GM21515 (cell line): ENCODE data around the gene METTL24.
"Not testable (repeated sequence)": the region's sequence is repeated elsewhere in the genome, so short reads cannot be mapped to it uniquely, and the experiment has no call there.

Experiments used
- ATAC-seq: cut with Tn5 transposase; IDR thresholded peaks from one replicate; pipeline ENCODE4 v1.9.1; 2021; ENCODE audit not compliant: unreplicated experiment

The METTL24 gene

DNA sequence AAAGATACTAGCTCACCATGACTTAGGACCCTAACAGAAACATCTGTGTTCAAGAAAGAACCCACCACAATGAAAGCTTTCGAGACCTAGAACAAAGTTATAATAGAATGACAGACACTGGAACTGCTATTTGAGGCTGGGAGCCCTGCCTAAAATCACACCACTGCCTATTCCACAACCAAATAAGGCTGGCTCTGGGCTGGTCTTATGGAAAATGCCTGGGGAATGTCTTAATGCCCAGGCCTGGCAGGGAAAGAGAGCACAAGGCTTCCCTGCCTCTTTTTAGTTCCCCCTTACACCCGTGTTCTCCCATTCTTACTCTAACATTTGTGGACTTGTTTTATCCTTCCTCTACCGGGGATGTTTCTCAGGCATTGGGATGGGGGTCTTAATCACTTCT, 5.6 kb upstream of the METTL24 start:
- ATAC-seq, result no peak

DNA sequence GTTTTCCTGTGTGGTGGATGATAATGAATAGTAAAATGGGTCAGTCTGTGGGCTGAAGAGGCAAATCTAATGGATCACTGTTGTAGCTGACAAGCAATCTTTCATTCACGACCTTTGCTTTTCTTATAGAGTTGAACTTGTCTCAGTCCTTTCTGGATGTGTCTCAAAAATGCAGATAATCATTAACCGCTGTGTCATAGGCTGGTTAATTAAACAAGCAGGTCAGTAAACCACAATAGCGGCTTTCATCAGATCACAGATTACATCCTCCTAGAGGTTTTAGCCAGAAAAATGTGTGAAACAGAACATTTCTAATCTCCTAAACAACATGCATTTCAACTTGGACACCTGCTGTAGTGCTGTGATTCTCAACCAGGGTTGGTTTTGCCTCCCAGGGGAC, 2.5 kb upstream of the METTL24 start:
- ATAC-seq, result no peak

DNA sequence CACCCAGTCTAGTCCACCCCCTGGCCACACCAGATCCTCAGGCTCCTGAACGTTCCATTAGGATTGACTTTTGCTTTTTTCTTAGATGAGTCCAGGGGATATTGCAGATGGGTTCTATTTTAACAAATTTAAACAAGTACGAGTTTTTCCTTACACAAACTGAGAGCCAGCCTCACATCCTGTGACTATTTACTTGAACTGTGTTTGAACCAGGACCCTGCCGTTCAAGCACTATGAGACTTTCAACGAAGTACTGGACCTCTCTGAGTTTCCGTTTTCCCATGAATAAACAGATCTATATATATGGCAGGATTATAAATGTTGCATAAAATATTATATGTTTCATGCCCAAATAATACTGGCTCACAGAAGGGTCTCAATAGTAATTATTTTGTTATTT, 1.4 kb upstream of the METTL24 start:
- ATAC-seq, result no peak

DNA sequence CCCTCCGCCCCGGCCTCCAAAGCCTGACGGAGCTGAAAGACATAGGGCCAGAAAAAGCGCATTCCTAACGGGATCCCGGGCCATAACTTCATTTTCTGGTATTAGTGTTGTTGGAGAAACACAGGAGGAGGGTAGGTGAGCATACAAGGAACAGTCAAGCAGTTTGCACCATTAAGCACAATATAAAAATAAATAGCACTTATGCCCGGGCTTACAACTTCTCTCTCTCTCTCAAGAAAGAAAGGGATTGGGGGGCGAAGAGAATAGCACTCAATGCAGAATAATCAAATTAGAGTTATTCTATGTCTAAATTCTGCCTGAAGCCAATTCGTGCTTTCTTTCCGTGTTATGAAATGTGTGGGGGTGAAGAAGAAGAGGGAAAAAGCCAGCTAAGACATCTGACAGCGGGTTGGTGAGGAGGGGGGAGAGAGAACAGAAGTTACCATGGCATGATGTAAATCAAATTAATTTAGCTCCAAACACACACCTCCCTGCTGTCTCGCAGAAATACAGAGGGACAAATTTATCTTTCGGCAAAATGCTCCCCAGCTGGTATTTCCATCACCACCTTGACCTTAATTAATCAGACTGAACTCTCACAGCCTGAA, 508 bp upstream of the METTL24 start:
- no peak for ATAC-seq

DNA sequence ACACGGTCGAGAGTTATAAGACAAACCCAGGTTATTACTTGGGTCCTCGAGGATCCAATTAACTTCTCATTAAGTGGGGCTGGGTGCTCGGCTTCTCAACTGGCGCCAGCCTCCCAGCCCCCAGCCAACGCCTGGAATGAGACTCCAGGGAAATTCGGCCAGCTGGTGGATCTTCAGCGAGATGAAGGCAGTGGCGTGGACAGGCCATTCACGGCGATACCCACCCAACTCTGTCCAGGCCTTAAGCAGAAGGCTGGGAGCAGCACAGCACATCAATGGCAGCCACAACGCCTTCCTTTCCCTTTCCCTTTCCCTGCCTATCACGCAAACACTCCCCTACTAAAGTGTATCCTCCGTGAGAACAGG, 868 bp downstream of the METTL24 start:
- ATAC-seq, result no peak

DNA sequence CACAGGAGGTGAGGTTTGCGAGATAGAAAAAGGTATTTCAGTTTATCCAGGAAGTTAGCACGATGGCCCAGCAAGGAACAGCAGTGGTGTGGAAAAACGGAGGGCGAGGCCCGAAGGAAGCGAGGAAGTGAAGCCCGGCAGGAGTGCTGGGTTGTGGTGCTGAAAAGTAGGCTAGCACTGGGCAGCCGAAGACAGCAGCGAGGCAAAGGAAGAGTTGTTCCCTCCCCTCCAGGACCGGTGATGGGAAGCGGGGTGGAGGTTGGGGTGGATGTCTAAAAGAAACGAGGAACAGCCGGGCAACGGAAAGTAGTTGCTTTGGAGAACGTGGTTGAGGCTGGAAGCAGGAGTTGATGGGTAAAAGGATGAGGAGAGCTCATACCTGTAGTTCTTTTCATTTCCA, 1.4 kb downstream of the METTL24 start:
- ATAC-seq, result no peak

DNA sequence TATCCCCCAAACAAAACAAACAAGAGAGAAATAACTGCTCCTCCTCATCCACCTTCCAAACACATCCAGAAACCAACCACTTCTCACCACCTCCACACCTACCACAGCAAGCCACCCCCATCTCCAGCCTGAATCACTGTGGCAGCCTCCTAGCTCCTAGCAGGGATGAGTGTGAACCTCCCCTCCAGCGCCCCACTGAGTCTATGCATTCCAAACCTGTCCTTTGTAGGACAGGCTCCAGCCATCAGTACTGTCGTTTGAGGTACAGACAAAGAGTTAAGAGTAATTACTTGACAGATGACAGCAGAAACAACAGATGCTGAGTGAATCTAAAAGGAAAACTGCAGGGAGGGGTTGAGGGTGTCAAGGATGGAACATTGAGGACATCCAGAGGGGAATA, 2.4 kb downstream of the METTL24 start:
- ATAC-seq, result no peak

DNA sequence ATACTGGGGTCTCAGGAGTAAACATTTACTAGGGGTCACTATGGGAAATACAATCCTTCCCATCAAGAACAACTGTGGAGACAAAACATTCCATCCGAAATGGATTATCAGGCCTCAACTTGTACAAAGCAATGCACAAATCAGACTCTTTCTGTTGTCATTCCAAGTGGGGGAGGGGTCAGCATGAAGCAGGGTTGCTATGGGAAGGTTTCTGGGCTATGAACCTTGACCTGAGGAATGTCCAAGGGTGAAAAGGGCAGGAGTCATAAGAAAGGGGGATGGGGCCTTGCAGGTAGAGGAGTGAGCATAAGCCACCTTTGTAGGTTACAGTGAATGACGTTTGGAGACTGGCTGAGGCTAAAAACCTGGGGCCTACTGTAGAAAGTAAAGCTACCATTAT, 3.1 kb downstream of the METTL24 start:
- ATAC-seq, result no peak

DNA sequence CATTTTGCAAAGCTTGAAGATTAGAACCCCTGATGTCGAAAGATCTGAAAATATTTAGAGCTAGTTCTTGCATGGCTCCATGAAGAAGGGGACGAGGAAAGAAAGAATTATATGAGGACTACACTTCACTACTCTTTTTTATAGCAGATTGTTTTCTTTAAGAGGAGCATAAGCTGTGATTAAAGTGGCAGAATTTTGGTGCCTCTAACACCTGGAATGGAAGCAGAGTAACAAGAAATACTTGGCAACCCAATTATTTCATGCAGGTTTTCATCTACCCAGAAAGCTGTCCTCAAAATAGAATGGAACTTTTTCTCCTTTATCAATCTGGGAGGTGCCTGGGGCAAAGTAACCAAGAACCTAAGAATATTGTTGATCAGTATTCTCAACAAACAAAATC, 4.0 kb downstream of the METTL24 start:
- no peak for ATAC-seq

DNA sequence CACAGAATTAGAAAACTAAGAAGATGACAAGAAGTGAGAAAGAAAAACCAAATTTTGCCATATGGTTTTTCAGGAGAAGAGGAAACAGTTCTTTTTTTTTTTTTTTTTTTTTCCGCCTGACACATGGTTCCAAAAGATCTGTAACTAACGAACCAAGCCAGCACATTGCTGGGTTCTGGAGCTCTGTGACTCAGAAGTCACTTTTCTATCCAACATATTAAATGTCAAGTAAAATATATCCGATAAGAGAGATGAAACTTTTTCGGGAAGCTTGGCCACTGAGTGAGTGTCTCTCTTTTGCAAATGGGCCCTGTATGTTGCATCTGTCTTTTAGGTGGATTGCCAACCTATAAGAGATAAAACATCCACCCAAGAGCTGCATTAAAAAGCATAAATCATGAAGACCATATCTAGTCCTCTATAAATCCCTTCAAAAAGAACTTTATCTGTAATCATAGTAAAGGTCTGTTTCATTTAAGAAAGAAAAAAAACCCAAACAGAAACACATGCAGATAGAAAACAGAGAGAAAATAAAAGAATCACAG, 4.6 kb downstream of the METTL24 start:
- no peak for ATAC-seq

DNA sequence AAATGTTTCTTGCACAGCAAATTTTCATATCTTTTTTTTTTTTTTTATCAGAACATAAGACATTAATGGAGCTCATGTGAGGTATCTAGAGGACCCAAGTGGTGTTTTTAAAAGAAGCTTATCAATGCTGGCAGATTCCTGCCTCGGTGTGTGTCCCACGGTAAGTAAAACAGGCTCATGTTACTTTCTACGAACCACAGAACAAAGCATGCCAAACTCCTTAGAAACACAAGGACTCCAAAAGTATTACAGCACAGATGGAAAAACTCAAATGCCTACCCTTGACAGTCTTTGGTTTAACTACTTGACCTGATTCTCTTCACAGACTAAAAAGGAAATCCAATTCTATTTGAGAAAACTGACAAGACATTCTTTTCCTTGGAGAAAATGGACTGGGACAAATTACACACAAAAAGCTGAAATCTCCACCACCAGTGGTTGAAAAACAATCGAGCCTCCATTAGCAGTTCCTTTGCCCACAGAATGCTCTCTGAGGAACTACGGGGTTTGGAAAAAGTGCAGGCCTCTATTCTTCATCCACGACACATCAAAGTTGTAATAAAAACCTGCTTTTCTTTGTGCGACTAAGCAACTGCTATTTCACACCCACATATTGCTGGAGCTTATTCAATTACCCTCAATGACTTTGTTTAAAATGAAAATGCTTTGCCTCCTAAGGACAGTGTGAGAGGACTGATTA, 5.4 kb downstream of the METTL24 start:
- no peak for ATAC-seq

DNA sequence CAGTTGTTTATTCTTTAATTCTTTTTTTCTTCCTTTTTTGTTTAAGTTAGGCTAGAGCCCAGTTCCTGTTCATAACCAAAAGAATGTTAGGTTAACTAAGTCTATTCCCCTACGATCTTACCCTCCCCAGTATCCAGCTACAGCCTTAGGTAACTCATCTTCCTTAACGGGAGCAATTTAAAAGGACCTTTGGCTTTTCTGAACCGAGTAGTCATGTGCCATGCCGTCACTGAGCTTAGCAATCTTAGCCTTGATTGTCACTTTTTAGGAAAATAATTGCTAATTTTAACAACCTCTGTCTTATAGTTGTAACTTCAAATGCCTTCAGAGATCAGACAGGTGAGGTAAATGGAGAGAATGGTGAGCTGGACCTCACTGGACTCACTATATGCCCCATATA, 6.2 kb downstream of the METTL24 start:
- ATAC-seq, result no peak

DNA sequence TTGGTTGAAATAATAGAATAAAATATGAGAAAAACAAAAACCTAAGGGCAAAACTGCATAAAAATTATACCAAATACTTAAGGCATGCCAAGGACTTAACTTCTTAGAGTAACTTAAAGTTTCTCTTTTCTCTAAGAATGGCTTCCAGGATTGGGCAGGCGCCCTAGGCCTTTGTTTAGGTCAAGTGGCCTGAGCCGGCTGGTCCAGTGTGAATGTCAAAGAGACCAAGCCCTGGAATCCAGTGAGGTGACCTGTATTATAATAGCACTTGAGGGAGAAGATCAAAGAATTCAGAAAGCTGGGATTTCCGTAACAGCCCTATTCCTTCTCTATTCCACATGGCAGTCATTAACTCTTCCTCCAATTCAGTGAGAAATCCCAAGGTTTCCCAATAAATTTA, 6.6 kb downstream of the METTL24 start:
- ATAC-seq, result no peak

DNA sequence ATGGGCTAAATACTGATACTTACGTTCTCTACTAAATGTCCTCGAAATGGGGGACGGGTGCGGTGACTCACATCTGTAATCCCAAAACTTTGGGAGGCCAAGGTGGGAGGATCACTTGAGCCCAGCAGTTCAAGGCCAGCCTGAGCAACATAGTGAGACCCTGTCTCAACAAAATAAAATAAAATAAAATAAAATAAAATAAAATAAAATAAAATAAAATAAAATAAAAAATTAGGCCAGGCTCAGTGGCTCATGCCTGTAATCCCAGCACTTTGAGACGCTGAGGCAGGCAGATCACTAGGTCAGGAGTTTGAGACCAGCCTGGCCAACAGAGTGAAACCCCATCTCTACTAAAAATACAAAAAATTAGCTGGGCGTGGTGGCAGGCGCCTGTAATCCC, 7.6 kb downstream of the METTL24 start:
- not testable (repeated sequence) for ATAC-seq

DNA sequence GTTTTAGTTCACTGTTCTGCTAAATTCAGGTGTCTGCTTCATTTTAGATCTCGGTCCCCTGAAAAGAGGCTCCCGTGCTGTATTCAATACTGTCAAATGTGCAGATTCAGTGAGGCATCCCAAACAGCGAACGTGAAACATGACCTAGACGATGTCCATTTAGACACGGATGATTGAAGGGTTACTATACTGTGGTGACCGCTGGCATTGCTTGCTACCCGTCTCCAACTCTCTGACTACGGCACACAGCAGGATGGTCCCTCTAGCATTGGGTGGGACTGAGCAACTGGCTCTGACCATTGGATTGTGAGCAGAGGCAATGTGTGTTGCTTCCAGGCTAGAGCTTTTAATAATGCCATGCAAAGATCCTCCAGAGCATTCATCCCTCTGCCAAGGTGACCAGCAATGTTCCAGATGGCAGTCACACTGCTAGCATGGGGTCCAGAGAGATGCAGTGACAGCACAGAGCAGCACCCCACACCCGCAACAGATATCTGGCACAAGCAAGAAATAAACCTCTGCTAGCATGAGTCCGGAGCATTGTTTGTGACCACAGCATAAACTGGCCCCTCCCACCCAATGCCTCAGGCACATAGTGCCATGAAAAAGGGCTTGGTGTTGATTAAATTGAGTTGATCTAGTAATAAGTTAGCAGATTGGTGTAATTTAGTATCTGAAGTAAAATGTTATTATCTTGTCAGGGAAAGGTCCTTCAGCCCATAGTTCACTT, 9.0 kb downstream of the METTL24 start:
- ATAC-seq, result no peak

DNA sequence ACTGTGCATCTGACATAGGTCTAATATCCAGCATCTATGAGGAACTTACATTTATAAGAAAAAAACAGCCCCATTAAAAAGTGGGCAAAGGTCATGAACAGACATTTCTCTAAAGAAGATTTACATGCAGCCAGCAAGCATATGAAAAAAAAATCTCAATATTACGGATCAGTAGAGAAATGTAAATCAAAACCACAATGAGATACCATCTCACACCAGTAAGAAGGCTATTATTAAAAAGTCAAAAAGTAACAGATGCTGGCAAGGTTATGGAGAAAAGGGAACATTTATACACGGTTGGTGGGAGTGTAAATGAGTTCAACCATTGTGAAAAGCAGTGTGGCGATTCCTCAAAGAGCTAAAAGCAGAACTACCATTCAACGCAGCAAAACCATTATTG, 13.1 kb downstream of the METTL24 start:
- no peak for ATAC-seq

DNA sequence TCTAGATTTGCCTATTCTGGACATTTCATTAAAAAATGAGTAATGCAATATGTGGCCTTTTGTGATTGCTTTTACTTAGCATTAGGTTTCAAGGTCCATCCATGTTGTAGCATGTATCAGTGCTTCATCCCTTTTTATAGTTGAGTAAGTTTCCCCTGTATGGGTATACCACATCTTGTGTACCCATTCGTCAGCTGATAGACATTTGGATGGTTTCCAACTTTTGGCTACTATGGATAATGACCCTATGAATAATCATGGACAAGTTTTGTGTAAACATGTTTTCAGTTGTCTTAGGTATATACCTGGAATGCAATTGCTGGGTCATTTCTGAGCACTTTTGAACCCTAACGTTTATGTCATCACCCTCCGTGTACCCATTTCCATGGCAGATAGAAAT, 15.4 kb downstream of the METTL24 start:
- no peak for ATAC-seq

DNA sequence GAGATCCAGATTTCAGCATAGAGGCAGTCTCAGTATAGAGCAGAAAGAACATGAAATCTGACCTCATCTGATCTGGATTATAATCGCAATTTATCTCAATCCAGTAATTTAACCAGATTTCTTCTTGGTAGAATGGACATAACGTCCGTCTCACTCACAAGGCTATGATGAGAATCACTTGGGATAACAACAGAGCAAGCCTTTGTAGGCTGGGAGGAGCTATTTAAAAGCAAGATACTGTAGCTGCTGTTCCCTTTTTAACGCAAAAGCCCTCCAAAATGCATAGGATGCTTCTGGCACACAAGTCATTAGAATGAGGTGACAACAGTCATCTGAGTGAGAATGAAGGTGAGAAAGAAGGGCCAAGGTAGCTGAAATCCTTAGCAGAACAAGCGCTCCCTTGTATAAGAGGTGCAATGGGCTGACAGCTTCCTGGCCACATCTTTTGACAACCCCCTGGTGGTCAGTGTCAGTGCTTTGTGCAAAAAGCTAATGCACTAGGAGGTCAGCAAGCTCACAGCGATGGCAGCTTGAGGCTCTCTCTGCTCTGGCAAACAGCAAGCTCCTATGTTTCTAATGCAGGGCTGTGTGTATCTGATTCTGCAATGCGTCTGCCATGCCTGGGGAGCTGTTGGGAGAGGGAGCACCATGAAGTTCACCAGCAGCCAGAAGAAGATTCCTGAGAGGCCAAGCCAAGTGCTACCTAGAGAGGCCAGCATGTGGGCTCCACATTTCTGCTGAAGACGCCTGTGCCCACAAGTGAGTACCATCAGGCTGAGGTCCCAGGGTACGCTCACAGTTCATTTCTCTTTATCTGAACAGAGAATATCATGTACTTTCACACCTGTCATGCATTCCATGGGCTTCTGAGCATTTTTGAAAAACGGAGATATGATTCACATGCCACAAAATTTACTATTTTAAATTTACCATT, 16.2 kb downstream of the METTL24 start:
- no peak for ATAC-seq

DNA sequence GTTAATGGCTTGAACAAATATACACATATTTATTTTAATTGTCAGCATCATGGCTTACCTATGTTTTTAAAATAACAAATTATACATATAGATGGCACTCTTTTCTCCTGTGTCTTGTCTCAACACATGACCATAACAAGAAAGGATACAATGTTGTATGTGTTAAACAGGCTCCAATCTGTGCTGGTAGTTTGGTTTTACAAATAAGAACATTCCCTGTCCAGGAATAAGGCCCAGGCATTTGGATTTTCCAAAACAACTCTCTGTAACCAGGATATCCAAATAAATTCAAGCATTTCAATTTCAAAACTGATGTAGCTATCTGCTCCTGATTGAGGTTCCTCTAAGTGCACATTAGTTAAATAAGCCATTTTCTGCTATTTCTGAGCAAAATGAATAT, 17.1 kb downstream of the METTL24 start:
- ATAC-seq, result no peak

DNA sequence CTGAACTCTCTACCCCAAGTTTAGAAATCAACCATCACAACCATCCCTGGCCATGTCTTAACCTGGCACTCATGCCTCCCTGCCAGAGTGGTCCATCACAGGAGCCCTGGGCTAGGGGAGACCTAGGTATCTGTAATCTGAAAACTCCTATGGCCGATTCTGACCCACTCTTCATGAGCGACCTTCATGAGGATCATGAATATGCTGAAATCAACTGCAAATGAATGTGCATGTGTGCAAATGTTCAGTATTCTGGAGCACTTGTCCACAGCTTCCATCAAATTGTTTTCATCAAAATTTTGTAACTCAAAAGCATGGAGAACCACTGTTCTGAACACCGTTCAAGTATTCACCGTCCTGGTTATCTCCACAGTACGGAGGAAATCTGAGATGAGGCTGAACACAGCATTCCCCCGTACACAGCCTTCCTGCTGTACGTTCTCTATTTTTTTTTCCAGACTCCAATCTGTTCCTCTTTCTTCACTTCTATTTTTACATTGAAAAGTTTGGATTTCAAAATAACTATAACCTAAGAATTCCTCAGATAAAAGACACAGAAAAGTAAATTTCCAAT, 17.7 kb downstream of the METTL24 start:
- ATAC-seq, result no peak
